Erythroblast (primary cell): ENCODE data around the gene SNAPC2.

Experiments
- GATA1 ChIP-seq: IDR thresholded peaks from 2 replicates; pipeline ENCODE4 v1.6.1; 2011; ENCODE audit warnings: low read depth, mild to moderate bottlenecking, control low read depth, low read length, moderate library complexity
- POLR2A ChIP-seq: IDR thresholded peaks from 2 replicates; pipeline ENCODE4 v1.6.1; 2011; ENCODE audit warnings: mild to moderate bottlenecking, low read length

DNA sequence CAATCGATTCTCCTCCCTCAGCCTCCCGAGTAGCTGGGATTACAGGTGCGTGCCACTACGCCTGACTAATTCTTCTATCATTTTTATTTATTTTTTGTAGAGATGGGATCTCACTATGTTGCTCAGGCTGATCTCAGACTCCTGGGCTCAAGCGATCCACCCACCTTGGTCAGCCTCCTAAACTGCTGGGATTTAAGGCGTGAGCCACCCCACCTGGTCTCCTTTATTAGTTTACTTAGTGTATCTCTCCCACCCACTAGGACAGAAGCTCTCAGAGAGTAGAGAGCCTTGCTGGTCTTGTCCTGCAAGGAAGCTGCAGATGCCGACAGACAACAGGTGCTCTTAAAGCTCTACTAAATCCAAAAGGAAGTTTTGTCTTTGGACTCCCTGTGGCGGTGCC, 34.3 kb upstream of the SNAPC2 start:
- no peak for TF ChIP-seq POLR2A
- TF ChIP-seq GATA1 = no peak
